ENCODE results near the gene QPCT. TPM values are rescaled to one million over a fixed set of nuclear protein-coding genes. Genes with fewer than 3 reads are reported as not detected.
"Not testable (repeated sequence)": the region's sequence is repeated elsewhere in the genome, so short reads cannot be mapped to it uniquely, and the experiment has no call there.

The QPCT gene
- 0.24 TPM in 1 of 2 replicates, not detected in the other for total RNA-seq
- 0.14 TPM for polyA plus RNA-seq (2012)

GRCh38 chr2:37344453-37345361, at the start of gene QPCT:
Gene QPCT (plus strand): TSS chr2:37344630. CDS start chr2:37344732, 102 bp downstream.
- DNase-seq (ENCODE audit: low read depth): peak; percentile 18

GRCh38 chr2:37294858-37295257, 49.6 kb upstream of the QPCT start:
- not testable (repeated sequence) for DNase-seq (ENCODE audit: low read depth)

DNA sequence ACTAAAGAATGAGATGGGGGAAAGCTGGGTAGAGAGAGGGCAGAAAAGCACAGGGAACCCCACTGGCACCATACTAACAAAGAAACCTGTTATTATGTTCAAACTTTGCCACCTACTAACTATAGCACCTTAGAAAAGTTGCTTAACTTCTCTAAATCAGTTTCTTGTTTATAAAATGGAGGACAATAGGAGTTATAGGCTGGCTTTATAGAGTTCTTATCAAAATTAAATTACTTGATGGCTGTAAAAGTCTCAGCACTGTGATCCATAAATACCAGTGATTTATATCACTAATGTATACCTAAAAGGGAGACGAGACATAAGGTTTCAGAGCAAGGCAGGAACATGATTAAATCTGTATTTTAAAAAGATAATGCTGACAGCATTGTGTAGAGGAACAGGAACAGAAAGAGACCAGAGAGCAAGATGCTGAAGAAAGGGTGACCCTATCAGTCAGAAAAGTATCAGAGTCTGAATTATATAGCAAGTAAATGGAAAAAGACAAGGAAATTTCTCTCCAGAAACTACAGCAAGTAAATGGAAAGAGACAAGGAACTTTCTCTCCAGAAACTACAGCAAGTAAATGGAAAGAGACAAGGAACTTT, 48.9 kb upstream of the QPCT start:
- DNase-seq (ENCODE audit: low read depth): no peak

DNA sequence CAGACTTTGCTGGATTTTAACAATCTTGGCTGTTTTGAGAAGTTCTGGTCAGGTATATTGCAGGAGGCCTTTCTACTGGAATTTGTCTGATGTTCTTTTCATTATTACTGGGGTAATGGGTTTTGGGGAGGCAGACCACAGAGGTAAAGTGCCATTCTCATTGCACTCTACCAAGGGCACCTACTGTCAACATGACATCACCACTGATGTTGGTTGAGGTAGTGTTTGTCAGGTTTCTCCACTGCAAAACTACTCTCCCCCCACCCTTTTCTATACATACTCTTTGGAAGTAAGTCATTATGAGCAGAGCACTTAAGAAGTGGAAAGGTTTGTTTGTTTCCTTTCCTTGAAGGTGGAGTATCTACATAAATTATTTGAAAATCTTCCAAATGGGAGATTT, 46.8 kb upstream of the QPCT start:
- no peak for DNase-seq (ENCODE audit: low read depth)

DNA sequence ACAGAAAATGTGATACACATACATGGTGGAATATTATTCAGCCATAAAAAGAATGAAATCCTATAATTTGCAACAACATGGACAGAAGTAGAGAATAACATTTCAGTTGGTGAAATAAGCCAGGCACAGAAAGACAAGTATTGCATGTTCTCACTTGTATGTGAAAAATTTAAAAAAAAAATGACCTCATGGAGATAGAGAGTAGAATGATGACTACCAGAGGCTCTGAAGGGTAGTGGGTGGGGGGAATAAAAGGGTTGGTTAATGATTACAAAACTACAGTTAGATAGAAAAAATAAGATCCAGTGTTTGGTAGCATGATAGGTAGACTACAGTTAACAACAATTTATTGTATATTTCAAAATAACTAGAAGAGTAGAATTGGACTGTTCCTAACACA, 44.3 kb upstream of the QPCT start:
- DNase-seq (ENCODE audit: low read depth): no peak

DNA sequence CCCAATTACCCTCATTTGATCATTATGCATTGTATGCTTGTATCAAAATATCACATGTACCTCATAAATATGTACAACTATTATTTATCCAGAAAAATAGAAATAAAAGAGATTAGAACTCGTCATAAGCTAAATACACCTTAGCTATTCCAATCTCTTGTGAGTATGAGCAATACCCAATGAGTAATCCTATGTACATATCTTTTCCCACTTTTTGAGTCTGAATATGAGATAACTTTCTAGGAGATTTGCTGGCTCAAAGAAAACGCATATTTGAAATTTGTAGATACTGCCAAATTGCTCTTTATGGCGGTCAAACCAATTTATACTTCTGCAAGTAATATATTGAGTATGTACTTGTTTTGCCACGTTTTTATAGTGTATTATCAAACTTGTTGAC, 43.9 kb upstream of the QPCT start:
- DNase-seq (ENCODE audit: low read depth): no peak

DNA sequence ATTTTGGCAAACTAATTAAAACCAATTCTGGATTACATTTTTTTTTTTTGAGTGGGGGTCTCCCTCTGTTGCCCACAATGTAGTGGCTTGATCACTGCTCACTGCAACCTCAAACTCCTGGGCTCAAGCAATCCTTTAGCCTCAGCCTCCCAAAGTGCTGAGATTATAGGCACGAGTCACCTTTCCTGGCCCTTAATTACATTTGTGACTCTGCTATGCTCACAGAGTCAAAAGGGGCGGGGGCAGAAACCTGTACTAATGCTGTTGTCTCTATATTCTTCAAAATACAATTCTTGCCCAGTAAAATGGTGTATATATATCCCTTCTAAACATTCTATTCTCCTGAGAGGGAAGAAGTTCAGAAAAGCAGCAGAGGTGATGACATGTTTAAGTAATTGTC, 43.0 kb upstream of the QPCT start:
- DNase-seq (ENCODE audit: low read depth): no peak

DNA sequence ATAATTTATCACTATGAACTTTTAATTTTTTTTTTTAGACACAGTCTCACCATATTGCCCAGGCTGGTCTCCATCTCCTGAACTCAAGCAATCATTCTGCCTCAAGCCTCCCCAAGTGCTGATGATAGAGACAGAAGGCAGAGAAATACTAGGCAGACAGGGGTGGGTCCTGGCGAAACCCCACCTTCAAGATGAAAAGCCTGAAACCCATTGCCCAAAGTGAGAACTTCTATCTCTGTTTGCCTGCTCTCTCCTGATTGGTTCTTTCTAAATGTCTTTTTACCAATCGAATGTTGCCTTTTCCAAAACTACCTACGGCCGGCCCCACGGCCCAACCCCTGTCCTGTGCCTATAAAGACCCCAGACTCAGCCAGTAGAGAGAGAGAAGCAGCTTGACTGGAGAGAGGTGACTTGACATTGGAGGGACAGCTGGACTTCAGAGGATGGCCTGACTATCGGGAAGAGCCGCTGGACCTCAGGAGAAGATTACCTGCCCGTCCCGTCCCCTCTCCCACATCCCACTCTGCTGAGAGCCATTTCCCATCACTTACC, 41.7 kb upstream of the QPCT start:
- no peak for DNase-seq (ENCODE audit: low read depth)

DNA sequence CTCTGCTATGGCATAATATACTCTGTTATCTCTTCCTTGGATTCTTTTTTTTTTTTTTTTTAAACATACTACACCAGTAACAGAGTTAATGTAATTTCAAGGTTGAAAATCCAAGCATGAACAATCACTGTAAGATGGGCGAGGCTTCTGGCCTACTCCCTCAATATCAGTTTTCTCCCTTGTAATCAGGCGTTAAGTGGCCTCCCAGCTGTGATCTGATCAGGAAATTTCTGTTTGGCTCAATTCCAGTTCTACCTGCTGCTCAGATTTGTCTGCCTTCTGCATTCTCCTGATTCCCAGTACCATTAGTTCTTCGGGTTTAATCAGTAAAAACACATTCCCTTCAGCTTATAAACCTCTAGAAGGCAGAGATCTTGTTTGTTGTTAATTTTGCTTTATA, 38.4 kb upstream of the QPCT start:
- DNase-seq (ENCODE audit: low read depth): no peak

DNA sequence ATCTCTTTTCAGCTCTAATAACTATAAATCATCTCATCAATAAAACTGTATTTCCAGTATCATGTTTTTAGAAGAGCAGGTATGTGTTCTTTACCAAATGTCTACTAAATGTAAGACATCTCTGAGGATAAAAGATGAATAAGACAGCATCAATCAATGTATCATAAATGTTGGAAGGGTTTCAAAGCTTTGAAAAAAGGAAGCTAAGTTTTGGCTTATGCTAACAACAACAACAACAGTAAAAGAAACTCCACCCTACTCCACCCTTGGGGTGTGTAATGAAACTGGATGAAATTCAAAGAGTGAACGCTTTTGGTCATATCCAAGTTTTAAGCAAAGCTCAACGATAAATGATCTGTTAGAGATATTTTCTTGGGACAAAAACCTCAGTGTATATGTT, 36.9 kb upstream of the QPCT start:
- DNase-seq (ENCODE audit: low read depth): no peak

- no peak for DNase-seq (ENCODE audit: low read depth)
Measured at GRCh38 chr2:37315364-37315763, 29.1 kb upstream of the QPCT start.

- DNase-seq (ENCODE audit: low read depth): no peak
Measured at GRCh38 chr2:37316181-37316580, 28.2 kb upstream of the QPCT start.

- DNase-seq (ENCODE audit: low read depth): no peak
Measured at GRCh38 chr2:37317746-37318145, 26.7 kb upstream of the QPCT start.

DNA sequence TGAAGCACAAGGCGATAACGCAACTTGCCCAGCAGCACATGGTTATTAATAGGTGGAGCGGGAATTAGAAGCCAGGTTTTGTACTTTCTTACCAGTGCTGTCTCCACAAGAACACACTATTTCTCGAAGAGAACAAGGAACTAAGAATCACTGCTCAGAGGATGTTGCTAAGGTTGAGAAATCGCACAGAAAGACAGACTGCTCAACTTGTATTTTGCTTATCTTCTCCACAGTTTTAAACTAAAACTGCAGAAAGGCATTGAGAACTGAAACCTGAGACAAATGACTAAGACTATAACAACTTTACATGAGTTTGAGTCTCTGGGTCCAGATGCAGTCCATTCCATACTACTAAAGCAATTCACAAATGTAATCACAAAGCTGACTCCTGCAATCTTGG, 26.0 kb upstream of the QPCT start:
- DNase-seq (ENCODE audit: low read depth): peak; percentile 17

DNA sequence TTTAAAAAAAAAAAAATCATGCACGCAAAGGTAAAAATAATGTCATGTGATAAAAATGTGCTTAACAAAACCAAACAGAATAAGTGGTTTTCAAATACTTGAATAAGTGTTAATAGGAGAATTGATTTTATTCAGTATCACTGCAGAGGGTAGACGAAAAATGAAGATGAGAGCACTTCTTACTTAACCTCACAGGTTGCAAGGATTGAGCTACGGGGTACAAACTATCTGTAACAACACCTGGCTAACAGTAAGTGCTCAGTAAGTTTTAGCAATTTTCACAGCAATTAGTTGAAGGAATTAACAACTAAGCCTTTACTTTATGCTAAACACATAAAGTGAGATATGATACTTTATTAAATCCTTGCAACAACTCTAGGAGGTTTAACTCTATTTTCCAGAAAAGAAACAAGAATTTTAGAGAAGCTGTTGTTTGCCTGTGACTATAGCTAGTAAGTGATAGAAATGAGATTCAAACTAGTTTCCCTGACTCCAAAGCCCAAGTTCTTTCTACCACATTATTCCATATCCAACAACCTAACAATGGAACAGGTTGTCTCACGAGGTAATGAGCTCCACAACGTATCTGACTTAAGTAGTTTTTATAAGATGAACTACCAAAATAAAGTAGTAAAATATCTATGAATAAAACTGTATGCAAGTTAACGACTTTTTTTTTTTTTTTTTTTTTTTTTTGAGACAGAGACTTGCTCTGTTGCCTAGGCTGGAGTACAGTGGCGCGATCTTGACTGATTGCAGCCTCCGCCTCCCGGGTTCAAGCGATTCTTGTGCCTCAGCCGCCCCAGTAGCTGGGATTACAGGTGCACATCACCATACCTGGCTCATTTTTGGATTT, 24.4 kb upstream of the QPCT start:
- DNase-seq (ENCODE audit: low read depth): no peak

DNA sequence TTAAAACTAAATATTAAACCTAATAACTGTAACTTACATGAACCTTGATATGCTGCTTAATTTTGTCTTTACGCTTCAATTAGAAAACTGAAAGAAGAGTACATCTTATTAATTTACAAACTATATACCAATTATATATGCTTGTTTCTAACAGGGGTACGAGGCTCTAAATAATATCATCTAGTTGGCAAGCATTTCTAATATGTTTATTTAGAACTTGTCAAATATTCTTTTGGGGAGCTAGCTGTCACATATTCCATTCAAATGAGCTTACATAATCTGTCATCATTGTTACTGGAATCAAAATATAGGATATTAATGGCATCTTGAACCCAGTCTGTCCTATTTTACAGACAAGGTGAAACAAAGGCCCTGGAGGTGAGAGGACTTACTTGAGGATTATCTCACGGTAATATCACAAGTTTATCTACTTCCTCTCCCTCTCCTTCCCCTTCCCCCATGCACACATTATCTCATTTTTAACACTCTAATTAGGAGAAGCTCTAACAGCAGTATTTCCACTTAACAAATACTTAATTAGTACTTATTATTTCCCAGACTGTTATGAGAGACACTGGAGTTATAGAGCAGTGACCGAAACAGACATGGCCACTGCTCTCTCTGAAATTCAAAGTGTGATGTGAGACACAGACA, 23.3 kb upstream of the QPCT start:
- DNase-seq (ENCODE audit: low read depth): no peak

GRCh38 chr2:37322368-37322767, 22.1 kb upstream of the QPCT start:
- peak; percentile 40 for DNase-seq (ENCODE audit: low read depth)

DNA sequence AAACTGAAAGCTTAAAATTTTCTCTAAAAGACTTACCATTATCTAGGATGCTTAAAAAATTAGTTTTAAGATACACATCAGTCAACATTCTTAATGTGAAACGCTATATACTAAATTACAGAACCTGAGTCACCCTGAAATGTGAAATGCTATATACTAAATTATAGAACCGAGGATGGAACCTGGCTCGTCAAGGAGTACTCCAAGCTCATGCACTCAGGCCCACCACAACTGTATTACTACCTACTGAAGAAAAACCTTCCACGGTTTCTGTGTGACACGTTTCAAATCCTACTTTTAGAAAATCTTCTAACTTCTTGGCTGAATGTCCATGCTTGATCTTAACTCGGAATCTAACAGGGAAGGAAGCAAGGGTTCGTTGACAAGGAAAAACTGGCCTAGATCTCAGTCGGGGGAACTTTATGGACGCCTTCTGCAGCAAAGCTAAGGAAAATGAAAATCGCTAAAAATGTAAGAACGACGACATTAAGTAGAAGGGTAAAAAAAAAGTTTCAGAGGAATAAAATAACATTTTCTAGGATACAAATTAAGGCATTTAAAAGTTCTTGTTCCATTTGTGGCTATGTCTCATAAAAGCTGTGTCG, 21.2 kb upstream of the QPCT start:
- no peak for DNase-seq (ENCODE audit: low read depth)

GRCh38 chr2:37323781-37324535, 20.5 kb upstream of the QPCT start:
- DNase-seq (ENCODE audit: low read depth): peak; percentile 26

GRCh38 chr2:37324536-37324785, 20.0 kb upstream of the QPCT start:
- DNase-seq (ENCODE audit: low read depth): no peak
